ENCODE results near the gene SLC6A6.

SLC6A6 gene

DNA sequence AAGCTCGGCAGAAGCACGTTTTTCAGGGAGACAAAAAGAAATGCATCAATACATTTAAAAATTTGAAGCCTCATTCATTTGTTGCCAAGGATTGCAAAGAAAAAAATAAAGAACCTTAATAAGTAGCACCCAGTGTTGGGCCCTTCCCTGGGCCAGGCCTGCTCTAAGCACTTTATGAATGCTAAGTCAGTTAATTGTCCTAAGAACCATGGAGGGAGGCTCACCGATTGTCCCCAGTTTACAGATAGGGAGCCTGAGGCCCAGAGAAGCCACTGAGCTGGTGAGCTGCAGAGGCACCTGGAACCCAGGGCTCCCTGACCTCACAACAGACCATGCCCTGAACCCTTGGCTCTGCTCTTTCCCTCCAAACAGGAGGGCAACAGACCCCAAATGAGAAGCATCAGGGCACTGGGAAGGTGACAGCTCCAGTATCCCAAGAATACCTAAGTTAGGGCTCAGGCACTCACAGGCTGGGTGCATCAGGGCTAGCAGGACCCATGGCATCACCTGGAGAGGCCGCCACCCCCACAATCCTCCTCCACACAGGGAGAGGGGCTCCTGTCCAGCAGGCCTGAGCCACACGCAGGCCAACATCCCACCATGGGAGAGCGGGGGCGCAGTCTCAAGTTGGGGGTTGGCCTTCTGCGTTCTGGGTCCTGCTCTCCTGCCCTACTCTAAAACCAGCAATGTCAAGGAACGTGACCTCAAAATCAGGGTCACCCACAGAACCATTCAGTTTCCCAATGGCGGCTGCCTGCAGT, 133.8 kb downstream of the SLC6A6 start:
- H3K4me3 ChIP-seq (ENCODE audit: insufficient read depth, low read length, poor library complexity, severe bottlenecking): no peak overlapping the region
- no peaks in the 10 kb centered on the region for H4K20me1 ChIP-seq (ENCODE audit: low read depth, low read length)
- no peak for TF ChIP-seq EZH2phosphoT487 (conservative IDR thresholded peaks at IDR 0.05; ENCODE audit: low read length)
- TF ChIP-seq, protein P1, sequence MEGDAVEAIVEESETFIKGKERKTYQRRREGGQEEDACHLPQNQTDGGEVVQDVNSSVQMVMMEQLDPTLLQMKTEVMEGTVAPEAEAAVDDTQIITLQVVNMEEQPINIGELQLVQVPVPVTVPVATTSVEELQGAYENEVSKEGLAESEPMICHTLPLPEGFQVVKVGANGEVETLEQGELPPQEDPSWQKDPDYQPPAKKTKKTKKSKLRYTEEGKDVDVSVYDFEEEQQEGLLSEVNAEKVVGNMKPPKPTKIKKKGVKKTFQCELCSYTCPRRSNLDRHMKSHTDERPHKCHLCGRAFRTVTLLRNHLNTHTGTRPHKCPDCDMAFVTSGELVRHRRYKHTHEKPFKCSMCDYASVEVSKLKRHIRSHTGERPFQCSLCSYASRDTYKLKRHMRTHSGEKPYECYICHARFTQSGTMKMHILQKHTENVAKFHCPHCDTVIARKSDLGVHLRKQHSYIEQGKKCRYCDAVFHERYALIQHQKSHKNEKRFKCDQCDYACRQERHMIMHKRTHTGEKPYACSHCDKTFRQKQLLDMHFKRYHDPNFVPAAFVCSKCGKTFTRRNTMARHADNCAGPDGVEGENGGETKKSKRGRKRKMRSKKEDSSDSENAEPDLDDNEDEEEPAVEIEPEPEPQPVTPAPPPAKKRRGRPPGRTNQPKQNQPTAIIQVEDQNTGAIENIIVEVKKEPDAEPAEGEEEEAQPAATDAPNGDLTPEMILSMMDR (IDR thresholded peaks at IDR 0.05; ENCODE audit: insufficient read depth, low read length, poor library complexity, severe bottlenecking): no peak
- H3K9me3 ChIP-seq (ENCODE audit: insufficient read depth, low read length): no peaks in the 10 kb centered on the region
- H3K4me2 ChIP-seq (ENCODE audit: low read depth, low read length, poor library complexity, severe bottlenecking): no peak overlapping the region
- no peaks in the 10 kb centered on the region for H3K79me2 ChIP-seq (ENCODE audit: insufficient read depth, low read length)
- no peaks in the 10 kb centered on the region for H3K36me3 ChIP-seq (ENCODE audit: low read length)
- no peaks in the 10 kb centered on the region for H3K27me3 ChIP-seq (ENCODE audit: low read length)
- H2AFZ ChIP-seq (ENCODE audit: low read depth, low read length, severe bottlenecking): no peak overlapping the region
- no peak overlapping the region for H3K9ac ChIP-seq (ENCODE audit: low read length)
- H3K9me2 ChIP-seq (replicated peaks; ENCODE audit: insufficient read depth, low read length): no peaks in the 10 kb centered on the region
- H3F3A ChIP-seq (ENCODE audit: insufficient read depth): no peaks in the 10 kb centered on the region
- no peak overlapping the region for H3K27ac ChIP-seq (ENCODE audit: low read depth, low read length)

DNA sequence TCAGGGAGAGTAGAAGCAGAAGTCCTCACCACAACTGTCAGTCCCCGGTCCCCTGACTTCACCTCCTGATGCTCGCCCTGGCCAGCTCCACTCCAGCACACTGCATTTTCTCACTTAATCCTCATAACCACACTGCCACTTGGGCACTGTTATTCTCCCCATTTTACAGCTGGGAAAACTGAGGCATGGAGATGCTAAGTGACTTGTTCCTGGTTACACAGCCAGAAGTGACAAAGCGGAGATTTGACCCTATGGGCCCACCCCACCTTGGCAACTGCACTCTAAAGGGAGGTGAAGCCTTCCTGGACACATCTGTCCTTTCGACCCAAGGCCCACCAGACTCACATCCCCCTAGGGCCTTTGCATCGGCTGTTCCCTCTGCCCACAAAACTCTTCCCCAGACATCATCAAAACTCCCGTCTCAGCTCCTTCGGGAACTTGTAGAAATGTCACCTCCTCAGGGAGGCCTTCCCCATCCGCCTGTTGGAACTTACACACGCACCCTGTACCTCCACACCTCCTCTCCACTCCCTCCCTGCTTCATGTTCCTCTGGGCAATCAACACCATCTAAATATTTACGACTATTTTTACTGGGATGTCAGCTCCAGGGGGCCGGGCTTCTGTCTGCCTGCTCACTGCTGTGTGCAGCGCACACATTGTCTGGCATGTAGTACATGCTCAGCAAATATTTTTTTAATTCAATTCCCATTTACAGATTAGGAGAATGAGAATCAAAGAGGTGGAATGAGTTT, 134.6 kb downstream of the SLC6A6 start:
- H3F3A ChIP-seq (ENCODE audit: insufficient read depth): no peaks in the 10 kb centered on the region
- H3K9me2 ChIP-seq (replicated peaks; ENCODE audit: insufficient read depth, low read length): no peaks in the 10 kb centered on the region
- no peaks in the 10 kb centered on the region for H3K27me3 ChIP-seq (ENCODE audit: low read length)
- H4K20me1 ChIP-seq (ENCODE audit: low read depth, low read length): no peaks in the 10 kb centered on the region
- H3K36me3 ChIP-seq (ENCODE audit: low read length): no peaks in the 10 kb centered on the region
- H3K4me2 ChIP-seq (ENCODE audit: low read depth, low read length, poor library complexity, severe bottlenecking): no peak overlapping the region
- TF ChIP-seq, protein P1 (IDR thresholded peaks at IDR 0.05; ENCODE audit: insufficient read depth, low read length, poor library complexity, severe bottlenecking): no peak
- TF ChIP-seq EZH2phosphoT487 (conservative IDR thresholded peaks at IDR 0.05; ENCODE audit: low read length): no peak
- H3K9ac ChIP-seq (ENCODE audit: low read length): no peak overlapping the region
- no peaks in the 10 kb centered on the region for H3K79me2 ChIP-seq (ENCODE audit: insufficient read depth, low read length)
- no peak overlapping the region for H3K27ac ChIP-seq (ENCODE audit: low read depth, low read length)
- H3K4me3 ChIP-seq (ENCODE audit: insufficient read depth, low read length, poor library complexity, severe bottlenecking): no peak overlapping the region
- no peaks in the 10 kb centered on the region for H3K9me3 ChIP-seq (ENCODE audit: insufficient read depth, low read length)
- H2AFZ ChIP-seq (ENCODE audit: low read depth, low read length, severe bottlenecking): no peak overlapping the region

DNA sequence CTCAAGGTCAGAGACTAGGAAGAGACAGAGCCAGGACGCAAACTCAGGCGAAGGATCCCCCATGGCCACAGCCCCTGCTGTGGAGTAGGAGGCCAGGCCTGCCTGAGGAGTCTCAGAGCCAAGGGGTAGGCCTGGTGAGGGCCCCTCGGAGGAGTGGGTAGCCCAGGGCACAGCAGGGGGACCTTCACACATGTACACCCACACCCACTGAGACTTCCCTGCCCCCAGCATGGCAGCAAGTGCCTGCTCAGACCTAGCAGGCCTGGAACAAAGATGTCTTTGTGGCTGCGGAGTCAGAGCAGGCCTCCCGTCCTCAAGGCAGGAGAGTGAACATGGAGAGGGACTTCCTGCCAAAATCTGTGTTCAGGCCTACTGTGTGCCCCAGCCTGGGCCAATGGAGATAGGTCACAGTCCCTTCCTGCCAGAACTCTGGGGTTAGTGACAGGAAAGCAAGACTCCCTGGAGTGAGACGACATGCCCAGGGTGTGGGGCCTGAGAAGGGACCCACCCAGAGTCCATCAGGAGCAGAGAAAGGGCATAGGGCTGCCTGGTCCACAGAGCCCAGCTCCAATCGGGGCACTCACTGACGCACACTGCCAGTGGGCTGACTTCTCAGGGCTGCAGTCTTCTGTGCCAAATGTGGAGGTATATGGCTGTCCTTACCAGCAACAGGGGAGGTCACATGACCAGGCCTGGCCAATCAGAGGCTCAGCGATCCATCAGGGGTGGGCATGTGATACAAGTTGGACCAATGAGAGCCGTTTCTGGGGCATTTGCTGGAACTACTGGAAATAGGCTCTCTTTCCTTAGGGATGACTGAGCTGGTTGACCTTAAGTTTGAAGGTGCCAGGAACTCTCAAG, 135.4 kb downstream of the SLC6A6 start:
- Histone ChIP-seq H3F3A (ENCODE audit: insufficient read depth) (no peaks in the 10 kb centered on the region), H3K9me3 (ENCODE audit: insufficient read depth, low read length) (no peaks in the 10 kb centered on the region), H2AFZ (ENCODE audit: low read depth, low read length, severe bottlenecking) (no peak overlapping the region), H3K36me3 (ENCODE audit: low read length) (no peaks in the 10 kb centered on the region), H4K20me1 (ENCODE audit: low read depth, low read length) (no peaks in the 10 kb centered on the region), H3K9ac (ENCODE audit: low read length) (no peak overlapping the region), H3K79me2 (ENCODE audit: insufficient read depth, low read length) (no peaks in the 10 kb centered on the region), H3K4me2 (ENCODE audit: low read depth, low read length, poor library complexity, severe bottlenecking) (no peak overlapping the region), H3K4me3 (ENCODE audit: insufficient read depth, low read length, poor library complexity, severe bottlenecking) (no peak overlapping the region), H3K27me3 (ENCODE audit: low read length) (no peaks in the 10 kb centered on the region), H3K9me2 (replicated peaks; ENCODE audit: insufficient read depth, low read length) (no peaks in the 10 kb centered on the region), H3K27ac (ENCODE audit: low read depth, low read length) (no peak overlapping the region)
- TF ChIP-seq, protein P1 (IDR thresholded peaks at IDR 0.05; ENCODE audit: insufficient read depth, low read length, poor library complexity, severe bottlenecking): no peak
- no peak for TF ChIP-seq EZH2phosphoT487 (conservative IDR thresholded peaks at IDR 0.05; ENCODE audit: low read length)

Measured in SU-DHL-6 (cell line).